ENCODE measurements around the gene CBLB. TPM values are rescaled to one million over a fixed set of nuclear protein-coding genes. Genes with fewer than 3 reads are reported as not detected.

The CBLB gene
- total RNA-seq, 6 experiments from 2014 or later = 9.4 to 21.4 (median 18.2) TPM

DNA sequence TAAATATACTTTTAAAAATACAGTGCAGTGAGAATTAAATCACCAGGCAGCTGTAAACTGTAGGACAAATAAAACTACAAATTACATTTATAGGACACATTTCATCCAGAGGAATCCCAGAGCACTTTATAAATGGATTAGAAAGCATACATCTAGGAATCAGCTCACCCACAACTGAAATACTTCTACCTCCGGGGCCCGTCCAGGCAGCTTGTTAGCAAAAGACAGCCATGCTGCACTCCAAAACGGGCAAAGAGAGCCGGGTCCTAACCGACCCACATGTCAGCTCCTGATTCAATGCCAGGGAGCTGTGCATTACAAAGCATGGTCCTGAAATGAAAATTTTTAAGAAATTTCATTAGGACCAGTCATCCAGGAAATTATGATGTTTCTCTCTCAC is 234.1 kb downstream of the CBLB start:
- no peaks in the 10 kb centered on the region for H3K27me3 ChIP-seq
- no peaks in the 10 kb centered on the region for H3K36me3 ChIP-seq
- DNase-seq = no peak
- H3K4me3 ChIP-seq = no peak overlapping the region
- H3K4me1 ChIP-seq = no peaks in the 10 kb centered on the region
- TF ChIP-seq POLR2A (IDR thresholded peaks at IDR 0.05) (no peak), CTCF (IDR thresholded peaks at IDR 0.05) (no peak)
- no peak overlapping the region for H3K27ac ChIP-seq
- intact Hi-C loops (cut with DNase I) = no loop called here
- ATAC-seq = no peak
- WGBS (ENCODE audit: insufficient coverage, low coverage, low lambda C conversion rate, missing lambda C conversion rate) = 87% methylated on average over 3 of the region's 5 CpGs
- no peaks in the 10 kb centered on the region for H3K9me3 ChIP-seq

- DNase-seq (no peak), ATAC-seq (no peak)
- TF ChIP-seq CTCF (IDR thresholded peaks at IDR 0.05) (no peak), POLR2A (IDR thresholded peaks at IDR 0.05) (no peak)
- intact Hi-C loops (cut with DNase I) = no loop called here
- Histone ChIP-seq H3K36me3 (no peaks in the 10 kb centered on the region), H3K4me1 (no peaks in the 10 kb centered on the region), H3K27ac (no peak overlapping the region), H3K4me3 (no peak overlapping the region), H3K9me3 (no peaks in the 10 kb centered on the region), H3K27me3 (no peaks in the 10 kb centered on the region)
Observed at GRCh38 chr3:105629718-105630117, 239.1 kb downstream of the CBLB start.

- no peaks in the 10 kb centered on the region for H3K27me3 ChIP-seq
- H3K27ac ChIP-seq = no peak overlapping the region
- ATAC-seq (no peak), DNase-seq (no peak)
- H3K4me1 ChIP-seq = no peaks in the 10 kb centered on the region
- no peaks in the 10 kb centered on the region for H3K36me3 ChIP-seq
- TF ChIP-seq CTCF (IDR thresholded peaks at IDR 0.05) = no peak
- TF ChIP-seq POLR2A (IDR thresholded peaks at IDR 0.05) = no peak
- intact Hi-C loops (cut with DNase I) = no loop called here
- no peaks in the 10 kb centered on the region for H3K9me3 ChIP-seq
- WGBS (ENCODE audit: insufficient coverage, low coverage, low lambda C conversion rate, missing lambda C conversion rate) = 88% methylated on average over 5 of the region's 5 CpGs
- no peak overlapping the region for H3K4me3 ChIP-seq
Observed at GRCh38 chr3:105626739-105627138, 242.1 kb downstream of the CBLB start.

- DNase-seq = no peak
- Histone ChIP-seq H3K27me3 (no peaks in the 10 kb centered on the region), H3K36me3 (no peaks in the 10 kb centered on the region), H3K27ac (no peak overlapping the region), H3K4me1 (no peaks in the 10 kb centered on the region), H3K4me3 (no peak overlapping the region), H3K9me3 (no peaks in the 10 kb centered on the region)
- intact Hi-C loops (cut with DNase I) = no loop called here
- TF ChIP-seq CTCF (IDR thresholded peaks at IDR 0.05) (no peak), POLR2A (IDR thresholded peaks at IDR 0.05) (no peak)
- no peak for ATAC-seq
Observed at GRCh38 chr3:105622169-105622568, 246.6 kb downstream of the CBLB start.

- TF ChIP-seq CTCF (IDR thresholded peaks at IDR 0.05) = no peak
- no peak for TF ChIP-seq POLR2A (IDR thresholded peaks at IDR 0.05)
- intact Hi-C loops (cut with DNase I) = no loop called here
- 64% methylated on average over 2 of the region's 2 CpGs for WGBS (ENCODE audit: insufficient coverage, low coverage, low lambda C conversion rate, missing lambda C conversion rate)
- H3K27ac ChIP-seq = no peak overlapping the region
- H3K4me3 ChIP-seq = no peak overlapping the region
- ATAC-seq (no peak), DNase-seq (no peak)
- H3K4me1 ChIP-seq = no peaks in the 10 kb centered on the region
- H3K27me3 ChIP-seq = no peaks in the 10 kb centered on the region
- no peaks in the 10 kb centered on the region for H3K9me3 ChIP-seq
- no peaks in the 10 kb centered on the region for H3K36me3 ChIP-seq
Observed at GRCh38 chr3:105620236-105620635, 248.6 kb downstream of the CBLB start.

Measured in right lobe of liver (tissue), 6 donors.